Heart left ventricle (tissue), 13 donors: ENCODE measurements around the gene VWA5B1.

ENCODE experiments used
- POLR2A ChIP-seq, 2 donors: fragments of 450-650 bp; IDR thresholded peaks; one replicate each; pipeline ENCODE4 v1.6.1; 2017; ENCODE audit warnings: antibody characterized with exemption in 2 of 2, mild to moderate bottlenecking in 2 of 2, moderate library complexity in 2 of 2
- TF ChIP-seq, protein P1 (sequence below), 12 donors: fragments of 200-600 bp; sonication (generic) in 4 of 12; IDR thresholded peaks; one replicate each; pipeline versions ENCODE4 v1.5.0 to v1.8.0; 2018 to 2022; ENCODE audit warnings: antibody characterized with exemption in 12 of 12, mild to moderate bottlenecking in 5 of 12
- donor health status: ischemic (EF 13 %, LVEDD 7.1; RV severe dilation, severe dysfunction).
- donor health status: DM: no; HTN: yes; CAD: no.
- donor health status: DM: no; HTN: no; CAD: no.
- donor health status: ischemic (EF 25% LVEDD 6.9; RV normal size, moderate dysfunction).
- donor health status: ischemic (EF 25% LVEDD 5.7; RV mildly dilated, moderate dysfunction).
- donor health status: ischemic (EF 35%, LVEDD 5.7; RV mildly dilated, moderate dysfunction).
- donor health status: nonischemic (EF 11% LVEDD 7.7; RV severe dilation, severe dysfunction).
- donor health status: DM: yes; HTN: yes; CAD: no.
- donor health status: PGD.
- donor health status: ischemic (EF 29% LVEDD 5.4; RV normal size, mild dysfunction).
- donor health status: nonischemic (EF 23%, LVEDD 6.1; RV moderate dilation, normal function).

DNA sequence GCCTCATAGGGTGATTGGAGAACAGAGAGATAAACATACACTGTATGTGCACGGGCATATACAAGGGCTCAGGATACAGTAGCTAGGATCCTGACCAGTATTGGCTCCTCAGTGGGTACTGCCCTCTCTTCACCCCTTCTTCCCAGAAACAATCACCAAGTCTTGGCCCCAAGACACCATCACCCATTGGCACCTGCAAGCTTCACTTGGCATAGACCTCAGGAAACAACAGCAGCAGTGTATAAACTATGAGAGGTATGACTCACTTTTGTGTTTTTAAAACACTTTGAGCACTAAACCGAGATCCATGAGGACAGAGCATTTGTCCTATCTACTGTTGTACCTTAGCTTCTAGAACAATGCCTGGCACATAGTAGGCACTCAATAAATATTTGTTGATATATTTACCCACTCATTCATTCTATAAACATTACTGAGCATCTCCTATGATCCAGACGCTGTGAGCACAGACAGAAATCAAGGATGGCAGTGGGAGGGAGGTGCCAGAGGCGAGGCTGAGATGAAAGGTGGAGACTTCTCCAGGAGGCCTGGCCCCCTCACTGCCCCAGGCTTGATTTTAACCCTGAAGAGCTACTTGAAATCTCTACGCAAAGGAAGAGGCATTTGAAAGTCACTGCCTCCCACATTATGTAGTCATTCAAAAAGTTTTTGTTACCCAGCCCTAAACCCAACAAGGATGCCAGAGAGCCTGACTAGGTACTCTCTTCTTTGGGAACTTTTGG, 100.1 kb downstream of the VWA5B1 start:
- TF ChIP-seq, protein P1, sequence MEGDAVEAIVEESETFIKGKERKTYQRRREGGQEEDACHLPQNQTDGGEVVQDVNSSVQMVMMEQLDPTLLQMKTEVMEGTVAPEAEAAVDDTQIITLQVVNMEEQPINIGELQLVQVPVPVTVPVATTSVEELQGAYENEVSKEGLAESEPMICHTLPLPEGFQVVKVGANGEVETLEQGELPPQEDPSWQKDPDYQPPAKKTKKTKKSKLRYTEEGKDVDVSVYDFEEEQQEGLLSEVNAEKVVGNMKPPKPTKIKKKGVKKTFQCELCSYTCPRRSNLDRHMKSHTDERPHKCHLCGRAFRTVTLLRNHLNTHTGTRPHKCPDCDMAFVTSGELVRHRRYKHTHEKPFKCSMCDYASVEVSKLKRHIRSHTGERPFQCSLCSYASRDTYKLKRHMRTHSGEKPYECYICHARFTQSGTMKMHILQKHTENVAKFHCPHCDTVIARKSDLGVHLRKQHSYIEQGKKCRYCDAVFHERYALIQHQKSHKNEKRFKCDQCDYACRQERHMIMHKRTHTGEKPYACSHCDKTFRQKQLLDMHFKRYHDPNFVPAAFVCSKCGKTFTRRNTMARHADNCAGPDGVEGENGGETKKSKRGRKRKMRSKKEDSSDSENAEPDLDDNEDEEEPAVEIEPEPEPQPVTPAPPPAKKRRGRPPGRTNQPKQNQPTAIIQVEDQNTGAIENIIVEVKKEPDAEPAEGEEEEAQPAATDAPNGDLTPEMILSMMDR (IDR thresholded peaks at IDR 0.05): no peak
- no peak for TF ChIP-seq POLR2A (IDR thresholded peaks at IDR 0.05)
